ENCODE data around the gene CTNND2.

- no peak for TF ChIP-seq POLR2A (IDR thresholded peaks at IDR 0.05; ENCODE audit: low read depth)
- TF ChIP-seq CTCF (IDR thresholded peaks at IDR 0.05), result no peak
- no peak for TF ChIP-seq EP300 (IDR thresholded peaks at IDR 0.05)
These were observed 776.2 kb downstream of the CTNND2 start for GRCh38 chr5:11128021-11128420.

Measured in esophagus muscularis mucosa (tissue), 4 donors.